WI38 (cell line): Measurements from ENCODE around the gene ITCH.

Experiments used
- H3K4me3 ChIP-seq: 2 replicates; pipeline ENCODE4 v1.5.1; 2011; ENCODE audit warnings: low read depth, mild to moderate bottlenecking, control low read depth, low read length
- CTCF ChIP-seq: IDR thresholded peaks from 2 replicates; pipeline ENCODE4 v1.5.1; 2012; ENCODE audit warnings: low read depth, mild to moderate bottlenecking, control low read depth, low read length

The ITCH gene

GRCh38 chr20:34363062-34363464 lies at the start of gene ITCH:
TSS of gene ITCH (plus strand) at chr20:34363273. CDS start at chr20:34393812, 30,539 bp downstream.
- peak within 1 kb of the TSS; percentile 74 for H3K4me3 ChIP-seq
- TF ChIP-seq CTCF, result no peak

GRCh38 chr20:34315236-34315635 lies 47.8 kb upstream of the ITCH start:
- no peak overlapping the region for H3K4me3 ChIP-seq
- TF ChIP-seq CTCF, result no peak

GRCh38 chr20:34316196-34316814 lies 46.8 kb upstream of the ITCH start:
- no peak overlapping the region for H3K4me3 ChIP-seq
- no peak for TF ChIP-seq CTCF

- TF ChIP-seq CTCF, result no peak
- no peak overlapping the region for H3K4me3 ChIP-seq
These were observed 44.2 kb upstream of the ITCH start for GRCh38 chr20:34318609-34319443.

GRCh38 chr20:34320861-34321260 lies 42.2 kb upstream of the ITCH start:
- no peak overlapping the region for H3K4me3 ChIP-seq
- no peak for TF ChIP-seq CTCF

GRCh38 chr20:34322267-34323105 lies 40.6 kb upstream of the ITCH start:
- no peak for TF ChIP-seq CTCF
- no peak overlapping the region for H3K4me3 ChIP-seq
